Measurements from ENCODE around the gene NPHP1.

DNA sequence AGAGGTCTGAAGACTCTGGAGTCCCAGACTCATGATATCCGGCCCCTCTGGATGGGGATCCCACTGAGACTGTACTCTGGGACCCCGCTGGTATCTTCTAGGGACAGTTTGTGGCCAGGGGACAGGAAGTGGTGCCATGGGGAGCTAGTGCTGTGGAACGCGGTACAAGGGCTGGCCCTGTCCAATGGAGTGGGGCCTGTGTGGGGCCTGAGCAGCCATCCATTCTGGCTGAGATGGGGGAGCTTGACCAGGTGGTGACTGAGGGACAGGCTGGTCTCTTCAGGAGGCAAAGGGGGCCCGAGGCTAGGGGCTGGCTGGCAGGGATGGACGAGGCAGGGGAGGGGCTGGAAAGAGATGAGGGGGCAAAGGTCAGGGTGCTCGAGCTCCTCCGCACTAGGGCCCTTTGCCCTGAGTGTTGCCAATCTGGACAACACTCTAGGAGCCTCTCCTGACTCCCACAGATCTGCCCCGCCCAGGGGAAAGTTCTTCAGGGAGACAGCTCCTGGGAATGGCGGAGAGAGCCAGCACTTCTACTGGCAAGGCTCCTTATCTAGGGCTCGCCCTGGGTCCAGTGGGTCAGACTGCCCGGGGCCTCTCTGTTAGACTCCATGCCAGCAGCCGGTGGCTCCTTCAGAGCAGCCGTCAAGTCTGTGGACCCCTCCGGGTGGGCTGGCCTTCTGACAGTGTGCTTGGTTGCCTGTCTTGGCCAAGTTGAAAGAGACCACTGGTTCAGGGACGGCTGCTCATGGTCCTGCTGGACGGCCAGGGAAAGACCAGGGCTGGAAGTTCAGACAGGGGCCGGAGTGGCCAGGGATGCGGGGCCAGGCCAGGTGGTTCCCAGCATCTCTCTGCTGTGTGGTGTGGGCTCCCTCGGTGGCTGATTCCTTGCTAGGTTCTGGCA, 101.5 kb downstream of the NPHP1 start:
- TF ChIP-seq IRF2 (CRISPR knock-in tag; IDR thresholded peaks at IDR 0.05; ENCODE audit: borderline replicate concordance, low read depth) = no peak
- TF ChIP-seq, protein P1, sequence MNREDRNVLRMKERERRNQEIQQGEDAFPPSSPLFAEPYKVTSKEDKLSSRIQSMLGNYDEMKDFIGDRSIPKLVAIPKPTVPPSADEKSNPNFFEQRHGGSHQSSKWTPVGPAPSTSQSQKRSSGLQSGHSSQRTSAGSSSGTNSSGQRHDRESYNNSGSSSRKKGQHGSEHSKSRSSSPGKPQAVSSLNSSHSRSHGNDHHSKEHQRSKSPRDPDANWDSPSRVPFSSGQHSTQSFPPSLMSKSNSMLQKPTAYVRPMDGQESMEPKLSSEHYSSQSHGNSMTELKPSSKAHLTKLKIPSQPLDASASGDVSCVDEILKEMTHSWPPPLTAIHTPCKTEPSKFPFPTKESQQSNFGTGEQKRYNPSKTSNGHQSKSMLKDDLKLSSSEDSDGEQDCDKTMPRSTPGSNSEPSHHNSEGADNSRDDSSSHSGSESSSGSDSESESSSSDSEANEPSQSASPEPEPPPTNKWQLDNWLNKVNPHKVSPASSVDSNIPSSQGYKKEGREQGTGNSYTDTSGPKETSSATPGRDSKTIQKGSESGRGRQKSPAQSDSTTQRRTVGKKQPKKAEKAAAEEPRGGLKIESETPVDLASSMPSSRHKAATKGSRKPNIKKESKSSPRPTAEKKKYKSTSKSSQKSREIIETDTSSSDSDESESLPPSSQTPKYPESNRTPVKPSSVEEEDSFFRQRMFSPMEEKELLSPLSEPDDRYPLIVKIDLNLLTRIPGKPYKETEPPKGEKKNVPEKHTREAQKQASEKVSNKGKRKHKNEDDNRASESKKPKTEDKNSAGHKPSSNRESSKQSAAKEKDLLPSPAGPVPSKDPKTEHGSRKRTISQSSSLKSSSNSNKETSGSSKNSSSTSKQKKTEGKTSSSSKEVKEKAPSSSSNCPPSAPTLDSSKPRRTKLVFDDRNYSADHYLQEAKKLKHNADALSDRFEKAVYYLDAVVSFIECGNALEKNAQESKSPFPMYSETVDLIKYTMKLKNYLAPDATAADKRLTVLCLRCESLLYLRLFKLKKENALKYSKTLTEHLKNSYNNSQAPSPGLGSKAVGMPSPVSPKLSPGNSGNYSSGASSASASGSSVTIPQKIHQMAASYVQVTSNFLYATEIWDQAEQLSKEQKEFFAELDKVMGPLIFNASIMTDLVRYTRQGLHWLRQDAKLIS (CRISPR knock-in tag; IDR thresholded peaks at IDR 0.05; ENCODE audit: borderline replicate concordance) = no peak
- TF ChIP-seq, protein P2, sequence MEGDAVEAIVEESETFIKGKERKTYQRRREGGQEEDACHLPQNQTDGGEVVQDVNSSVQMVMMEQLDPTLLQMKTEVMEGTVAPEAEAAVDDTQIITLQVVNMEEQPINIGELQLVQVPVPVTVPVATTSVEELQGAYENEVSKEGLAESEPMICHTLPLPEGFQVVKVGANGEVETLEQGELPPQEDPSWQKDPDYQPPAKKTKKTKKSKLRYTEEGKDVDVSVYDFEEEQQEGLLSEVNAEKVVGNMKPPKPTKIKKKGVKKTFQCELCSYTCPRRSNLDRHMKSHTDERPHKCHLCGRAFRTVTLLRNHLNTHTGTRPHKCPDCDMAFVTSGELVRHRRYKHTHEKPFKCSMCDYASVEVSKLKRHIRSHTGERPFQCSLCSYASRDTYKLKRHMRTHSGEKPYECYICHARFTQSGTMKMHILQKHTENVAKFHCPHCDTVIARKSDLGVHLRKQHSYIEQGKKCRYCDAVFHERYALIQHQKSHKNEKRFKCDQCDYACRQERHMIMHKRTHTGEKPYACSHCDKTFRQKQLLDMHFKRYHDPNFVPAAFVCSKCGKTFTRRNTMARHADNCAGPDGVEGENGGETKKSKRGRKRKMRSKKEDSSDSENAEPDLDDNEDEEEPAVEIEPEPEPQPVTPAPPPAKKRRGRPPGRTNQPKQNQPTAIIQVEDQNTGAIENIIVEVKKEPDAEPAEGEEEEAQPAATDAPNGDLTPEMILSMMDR (IDR thresholded peaks at IDR 0.05) = no peak
- TF ChIP-seq, protein P3, sequence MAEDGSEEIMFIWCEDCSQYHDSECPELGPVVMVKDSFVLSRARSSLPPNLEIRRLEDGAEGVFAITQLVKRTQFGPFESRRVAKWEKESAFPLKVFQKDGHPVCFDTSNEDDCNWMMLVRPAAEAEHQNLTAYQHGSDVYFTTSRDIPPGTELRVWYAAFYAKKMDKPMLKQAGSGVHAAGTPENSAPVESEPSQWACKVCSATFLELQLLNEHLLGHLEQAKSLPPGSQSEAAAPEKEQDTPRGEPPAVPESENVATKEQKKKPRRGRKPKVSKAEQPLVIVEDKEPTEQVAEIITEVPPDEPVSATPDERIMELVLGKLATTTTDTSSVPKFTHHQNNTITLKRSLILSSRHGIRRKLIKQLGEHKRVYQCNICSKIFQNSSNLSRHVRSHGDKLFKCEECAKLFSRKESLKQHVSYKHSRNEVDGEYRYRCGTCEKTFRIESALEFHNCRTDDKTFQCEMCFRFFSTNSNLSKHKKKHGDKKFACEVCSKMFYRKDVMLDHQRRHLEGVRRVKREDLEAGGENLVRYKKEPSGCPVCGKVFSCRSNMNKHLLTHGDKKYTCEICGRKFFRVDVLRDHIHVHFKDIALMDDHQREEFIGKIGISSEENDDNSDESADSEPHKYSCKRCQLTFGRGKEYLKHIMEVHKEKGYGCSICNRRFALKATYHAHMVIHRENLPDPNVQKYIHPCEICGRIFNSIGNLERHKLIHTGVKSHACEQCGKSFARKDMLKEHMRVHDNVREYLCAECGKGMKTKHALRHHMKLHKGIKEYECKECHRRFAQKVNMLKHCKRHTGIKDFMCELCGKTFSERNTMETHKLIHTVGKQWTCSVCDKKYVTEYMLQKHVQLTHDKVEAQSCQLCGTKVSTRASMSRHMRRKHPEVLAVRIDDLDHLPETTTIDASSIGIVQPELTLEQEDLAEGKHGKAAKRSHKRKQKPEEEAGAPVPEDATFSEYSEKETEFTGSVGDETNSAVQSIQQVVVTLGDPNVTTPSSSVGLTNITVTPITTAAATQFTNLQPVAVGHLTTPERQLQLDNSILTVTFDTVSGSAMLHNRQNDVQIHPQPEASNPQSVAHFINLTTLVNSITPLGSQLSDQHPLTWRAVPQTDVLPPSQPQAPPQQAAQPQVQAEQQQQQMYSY (CRISPR knock-in tag; IDR thresholded peaks at IDR 0.05) = no peak
- TF ChIP-seq, protein P4, sequence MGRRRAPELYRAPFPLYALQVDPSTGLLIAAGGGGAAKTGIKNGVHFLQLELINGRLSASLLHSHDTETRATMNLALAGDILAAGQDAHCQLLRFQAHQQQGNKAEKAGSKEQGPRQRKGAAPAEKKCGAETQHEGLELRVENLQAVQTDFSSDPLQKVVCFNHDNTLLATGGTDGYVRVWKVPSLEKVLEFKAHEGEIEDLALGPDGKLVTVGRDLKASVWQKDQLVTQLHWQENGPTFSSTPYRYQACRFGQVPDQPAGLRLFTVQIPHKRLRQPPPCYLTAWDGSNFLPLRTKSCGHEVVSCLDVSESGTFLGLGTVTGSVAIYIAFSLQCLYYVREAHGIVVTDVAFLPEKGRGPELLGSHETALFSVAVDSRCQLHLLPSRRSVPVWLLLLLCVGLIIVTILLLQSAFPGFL (CRISPR knock-in tag; IDR thresholded peaks at IDR 0.05; ENCODE audit: borderline replicate concordance) = no peak
- TF ChIP-seq, protein P5, sequence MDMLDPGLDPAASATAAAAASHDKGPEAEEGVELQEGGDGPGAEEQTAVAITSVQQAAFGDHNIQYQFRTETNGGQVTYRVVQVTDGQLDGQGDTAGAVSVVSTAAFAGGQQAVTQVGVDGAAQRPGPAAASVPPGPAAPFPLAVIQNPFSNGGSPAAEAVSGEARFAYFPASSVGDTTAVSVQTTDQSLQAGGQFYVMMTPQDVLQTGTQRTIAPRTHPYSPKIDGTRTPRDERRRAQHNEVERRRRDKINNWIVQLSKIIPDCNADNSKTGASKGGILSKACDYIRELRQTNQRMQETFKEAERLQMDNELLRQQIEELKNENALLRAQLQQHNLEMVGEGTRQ (CRISPR knock-in tag; IDR thresholded peaks at IDR 0.05) = no peak
